Neural cell (in vitro differentiated cells): Measurements from ENCODE around the gene GPER1. TPM values are rescaled to one million over a fixed set of nuclear protein-coding genes. Genes with fewer than 3 reads are reported as not detected.

Source experiments
- H2AFZ ChIP-seq: fragments of 200-600, 300-800 bp; sonication (generic), shearing (Covaris generic); 2 replicates; pipeline ENCODE4 v1.6.0; 2014; ENCODE audit warnings: low read depth, mild to moderate bottlenecking, antibody characterized with exemption, low read length, moderate library complexity
- H3F3A ChIP-seq: fragments of 200-600 bp; shearing (Covaris generic); 2 replicates; pipeline ENCODE4 v1.6.1; 2016; ENCODE audit warnings: mild to moderate bottlenecking, moderate library complexity, mixed read lengths, antibody characterized with exemption, low read length; ENCODE audit not compliant: insufficient read depth, poor library complexity, severe bottlenecking
- H3K27ac ChIP-seq: fragments of 200-600, 300-800 bp; sonication (generic), shearing (Covaris generic); 2 replicates; pipeline ENCODE4 v1.5.1; 2014; ENCODE audit warnings: mild to moderate bottlenecking, low read length, moderate library complexity
- H3K27me3 ChIP-seq: fragments of 300-800, 200-600 bp; sonication (generic), shearing (Covaris generic); 2 replicates; pipeline ENCODE4 v1.6.0; 2014; ENCODE audit warnings: mild to moderate bottlenecking, low read depth, low read length, moderate library complexity; ENCODE audit not compliant: insufficient read depth
- H3K36me3 ChIP-seq: fragments of 300-800, 200-600 bp; sonication (generic), shearing (Covaris generic); 2 replicates; pipeline ENCODE4 v1.5.1; 2014; ENCODE audit warnings: mild to moderate bottlenecking, antibody characterized with exemption, low read length, moderate library complexity; ENCODE audit not compliant: insufficient read depth
- H3K4me2 ChIP-seq: fragments of 300-800, 200-600 bp; sonication (generic), shearing (Covaris generic); 2 replicates; pipeline ENCODE4 v1.6.0; 2014; ENCODE audit warnings: mild to moderate bottlenecking, low read length
- H3K4me3 ChIP-seq: fragments of 300-800, 200-600 bp; sonication (generic), shearing (Covaris generic); 2 replicates; pipeline ENCODE4 v1.5.1; 2014; ENCODE audit warnings: mild to moderate bottlenecking, low read length, moderate library complexity
- H3K79me2 ChIP-seq: fragments of 200-600 bp; shearing (Covaris generic); replicated peaks from 2 replicates; pipeline ENCODE4 v1.6.0; 2014; ENCODE audit warnings: mild to moderate bottlenecking, low read length, moderate library complexity; ENCODE audit not compliant: insufficient read depth
- H3K9ac ChIP-seq: fragments of 300-800, 200-600 bp; sonication (generic), shearing (Covaris generic); 2 replicates; pipeline ENCODE4 v1.6.1; 2016; ENCODE audit warnings: mild to moderate bottlenecking, low read length, mixed read lengths
- H3K9me2 ChIP-seq: fragments of 200-600 bp; shearing (Covaris generic); 2 replicates; pipeline ENCODE4 v1.6.1; 2016; ENCODE audit warnings: mild to moderate bottlenecking, low read length, mixed read lengths; ENCODE audit not compliant: insufficient read depth
- H3K9me3 ChIP-seq: fragments of 200-600, 300-800 bp; sonication (generic), shearing (Covaris generic); 2 replicates; pipeline ENCODE4 v1.6.1; 2016; ENCODE audit warnings: mild to moderate bottlenecking, mixed run types, low read length, moderate library complexity, mixed read lengths
- H4K20me1 ChIP-seq: fragments of 200-600 bp; shearing (Covaris generic); 2 replicates; pipeline ENCODE4 v1.6.1; 2016; ENCODE audit warnings: mild to moderate bottlenecking, mixed run types; ENCODE audit not compliant: insufficient read depth
- CTCF ChIP-seq: fragments of 450-650 bp; IDR thresholded peaks from 2 replicates; pipeline ENCODE4 v1.5.1; 2014; ENCODE audit warnings: antibody characterized with exemption, mild to moderate bottlenecking, moderate library complexity; ENCODE audit not compliant: poor library complexity, severe bottlenecking
- EP300 ChIP-seq: fragments of 450-650 bp; conservative IDR thresholded peaks from 2 replicates; pipeline ENCODE4 v1.6.1; 2014; ENCODE audit warnings: antibody characterized with exemption, mild to moderate bottlenecking, moderate library complexity; ENCODE audit not compliant: poor library complexity, severe bottlenecking
- EZH2 ChIP-seq: fragments of 200-600, 300-800 bp; shearing (Covaris generic), sonication (generic); IDR thresholded peaks from 2 replicates; pipeline ENCODE4 v1.6.1; 2014; ENCODE audit warnings: antibody characterized with exemption, low read length, borderline replicate concordance, mild to moderate bottlenecking; ENCODE audit not compliant: insufficient read depth, poor library complexity, severe bottlenecking
- MXI1 ChIP-seq: fragments of 450-650 bp; conservative IDR thresholded peaks from 2 replicates; pipeline ENCODE4 v1.6.1; 2014; ENCODE audit warnings: antibody characterized with exemption, mild to moderate bottlenecking; ENCODE audit not compliant: poor library complexity, severe bottlenecking
- POLR2AphosphoS5 ChIP-seq: IDR thresholded peaks from 2 replicates; pipeline ENCODE4 v1.6.1; 2012
- RAD21 ChIP-seq: fragments of 450-650 bp; conservative IDR thresholded peaks from 2 replicates; pipeline ENCODE4 v1.6.1; 2014; ENCODE audit warnings: antibody characterized with exemption, mild to moderate bottlenecking, moderate library complexity
- REST ChIP-seq: IDR thresholded peaks from 2 replicates; pipeline ENCODE4 v1.6.1; 2012; ENCODE audit warnings: borderline replicate concordance
- SMC3 ChIP-seq: fragments of 450-650 bp; conservative IDR thresholded peaks from 2 replicates; pipeline ENCODE4 v1.6.1; 2014; ENCODE audit warnings: antibody characterized with exemption, mild to moderate bottlenecking, moderate library complexity; ENCODE audit not compliant: poor library complexity
- TAF1 ChIP-seq: IDR thresholded peaks from 2 replicates; pipeline ENCODE4 v1.6.1; 2012; ENCODE audit warnings: low read depth
- polyA plus RNA-seq: library from polyadenylated mRNA; depleted of rRNA; stranded (reverse); fragments of >200 nt; gene quantifications from 2 replicates; pipeline ENCODE4 v1.2.3, GENCODE V29; 2014

GPER1 gene
- polyA plus RNA-seq, 1 donor from 2014 or later: not detected

GRCh38 chr7:1049006-1049741, 38.7 kb upstream of the GPER1 start:
- Histone ChIP-seq H3K36me3 (no peaks in the 10 kb centered on the region), H3K9me2 (no peaks in the 10 kb centered on the region), H4K20me1 (no peaks in the 10 kb centered on the region), H3K4me3 (no peak overlapping the region), H3K79me2 (no peaks in the 10 kb centered on the region), H3K27me3 (no peaks in the 10 kb centered on the region), H3K9me3 (no peaks in the 10 kb centered on the region), H3K9ac (no peak overlapping the region), H2AFZ (no peak overlapping the region), H3F3A (no peaks in the 10 kb centered on the region), H3K27ac (no peak overlapping the region), H3K4me2 (no peak overlapping the region)
- TF ChIP-seq TAF1 (no peak), SMC3 (no peak), EP300 (no peak), POLR2AphosphoS5 (no peak), MXI1 (no peak), RAD21 (no peak), REST (no peak), EZH2 (no peak), CTCF (no peak)

- no peak overlapping the region for H2AFZ ChIP-seq
- H3K27me3 ChIP-seq: no peaks in the 10 kb centered on the region
- H4K20me1 ChIP-seq: no peaks in the 10 kb centered on the region
Measured at GRCh38 chr7:1049801-1050200, 38.1 kb upstream of the GPER1 start.

More at GRCh38 chr7:1049801-1050200, 38.1 kb upstream of the GPER1 start:
- Histone ChIP-seq H3K9me2 (no peaks in the 10 kb centered on the region), H3K9ac (no peak overlapping the region), H3F3A (no peaks in the 10 kb centered on the region), H3K27ac (no peak overlapping the region), H3K79me2 (no peaks in the 10 kb centered on the region), H3K4me2 (no peak overlapping the region), H3K9me3 (no peaks in the 10 kb centered on the region), H3K36me3 (no peaks in the 10 kb centered on the region), H3K4me3 (no peak overlapping the region)
- TF ChIP-seq EP300: no peak
- no peak for TF ChIP-seq TAF1
- TF ChIP-seq SMC3: no peak
- no peak for TF ChIP-seq CTCF
- TF ChIP-seq RAD21: no peak
- no peak for TF ChIP-seq REST
- TF ChIP-seq MXI1: no peak
- TF ChIP-seq EZH2: no peak
- TF ChIP-seq POLR2AphosphoS5: no peak
